Measurements from ENCODE around the gene CARTPT. TPM values are rescaled to one million over a fixed set of nuclear protein-coding genes. Genes with fewer than 3 reads are reported as not detected.

The CARTPT gene
- total RNA-seq, 1 donor from 2014 or later, result not detected

DNA sequence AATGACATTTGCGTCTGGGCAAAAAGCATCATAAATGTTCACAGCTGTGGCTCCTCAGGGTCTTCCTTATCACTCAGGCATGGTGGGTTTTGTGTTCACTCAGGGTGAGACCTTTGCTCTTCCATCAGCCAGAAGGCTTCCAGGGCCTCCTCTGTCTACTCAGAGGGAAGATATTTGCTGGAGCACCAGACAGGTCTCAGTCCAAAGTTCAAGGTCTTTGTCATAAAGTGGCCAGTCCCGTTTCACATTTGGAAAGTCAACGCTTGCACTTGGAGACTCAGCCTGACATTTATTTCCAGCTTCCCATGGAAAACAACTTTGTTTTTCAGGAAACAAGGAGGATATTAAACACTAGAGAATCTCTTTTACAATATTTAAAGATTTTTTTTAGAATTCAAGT is 12.2 kb upstream of the CARTPT start:
- TF ChIP-seq, protein P1, sequence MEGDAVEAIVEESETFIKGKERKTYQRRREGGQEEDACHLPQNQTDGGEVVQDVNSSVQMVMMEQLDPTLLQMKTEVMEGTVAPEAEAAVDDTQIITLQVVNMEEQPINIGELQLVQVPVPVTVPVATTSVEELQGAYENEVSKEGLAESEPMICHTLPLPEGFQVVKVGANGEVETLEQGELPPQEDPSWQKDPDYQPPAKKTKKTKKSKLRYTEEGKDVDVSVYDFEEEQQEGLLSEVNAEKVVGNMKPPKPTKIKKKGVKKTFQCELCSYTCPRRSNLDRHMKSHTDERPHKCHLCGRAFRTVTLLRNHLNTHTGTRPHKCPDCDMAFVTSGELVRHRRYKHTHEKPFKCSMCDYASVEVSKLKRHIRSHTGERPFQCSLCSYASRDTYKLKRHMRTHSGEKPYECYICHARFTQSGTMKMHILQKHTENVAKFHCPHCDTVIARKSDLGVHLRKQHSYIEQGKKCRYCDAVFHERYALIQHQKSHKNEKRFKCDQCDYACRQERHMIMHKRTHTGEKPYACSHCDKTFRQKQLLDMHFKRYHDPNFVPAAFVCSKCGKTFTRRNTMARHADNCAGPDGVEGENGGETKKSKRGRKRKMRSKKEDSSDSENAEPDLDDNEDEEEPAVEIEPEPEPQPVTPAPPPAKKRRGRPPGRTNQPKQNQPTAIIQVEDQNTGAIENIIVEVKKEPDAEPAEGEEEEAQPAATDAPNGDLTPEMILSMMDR (IDR thresholded peaks at IDR 0.05; ENCODE audit: borderline replicate concordance), result no peak
- no peak overlapping the region for H3K4me3 ChIP-seq
- DNase-seq, result no peak
- H3K4me1 ChIP-seq, result no peaks in the 10 kb centered on the region
- peaks cover 62% of the 10 kb centered on the region for H3K27me3 ChIP-seq (ENCODE audit: low read depth)
- intact Hi-C loops (cut with micrococcal nuclease), result no loop called here
- H3K9me3 ChIP-seq (replicated peaks), result no peaks in the 10 kb centered on the region
- H3K27ac ChIP-seq (replicated peaks), result no peak overlapping the region
- no peaks in the 10 kb centered on the region for H3K36me3 ChIP-seq

DNA sequence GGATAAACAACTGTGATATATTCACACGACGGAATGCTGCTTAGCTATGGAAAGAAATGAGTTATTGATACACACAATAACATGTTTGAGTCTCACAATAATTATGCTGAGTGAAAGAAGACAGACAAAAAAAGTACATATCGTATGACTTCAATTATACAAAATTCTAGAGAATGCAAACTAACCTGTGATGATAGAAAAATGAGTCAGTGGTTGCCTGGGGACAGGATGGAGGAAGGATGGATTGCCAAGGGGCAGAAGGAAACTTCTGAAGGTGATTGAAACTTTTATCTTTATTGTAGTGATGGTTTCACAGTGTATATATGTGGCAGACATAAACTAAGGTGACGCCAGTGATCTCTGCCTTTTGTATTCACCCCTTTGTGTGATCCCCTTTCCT is 7.5 kb upstream of the CARTPT start:
- TF ChIP-seq, protein P1 (IDR thresholded peaks at IDR 0.05; ENCODE audit: borderline replicate concordance), result no peak
- no peaks in the 10 kb centered on the region for H3K4me1 ChIP-seq
- no peaks in the 10 kb centered on the region for H3K36me3 ChIP-seq
- intact Hi-C loops (cut with micrococcal nuclease), result no loop called here
- DNase-seq, result no peak
- H3K9me3 ChIP-seq (replicated peaks), result no peaks in the 10 kb centered on the region
- peaks cover 65% of the 10 kb centered on the region for H3K27me3 ChIP-seq (ENCODE audit: low read depth)
- H3K4me3 ChIP-seq, result no peak overlapping the region
- H3K27ac ChIP-seq (replicated peaks), result no peak overlapping the region

DNA sequence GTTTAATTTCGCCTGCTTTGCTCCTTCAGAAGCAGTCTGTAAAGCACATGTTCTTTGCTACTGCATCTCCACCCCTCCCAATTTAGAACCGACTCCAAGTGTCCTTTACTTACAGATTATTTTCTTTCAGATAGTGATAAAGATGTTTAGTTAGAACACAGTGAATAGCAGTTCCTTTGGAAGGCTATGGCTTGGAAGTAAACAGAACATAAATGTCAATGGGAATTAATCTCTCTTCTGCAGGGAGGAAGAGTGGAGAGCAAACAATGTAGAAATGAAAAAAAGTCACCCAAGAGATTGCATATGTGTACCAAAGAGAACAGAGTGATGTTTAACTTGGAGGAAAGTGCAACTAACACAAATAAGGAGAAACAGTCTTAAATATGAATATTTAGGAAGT is 4.2 kb upstream of the CARTPT start:
- Histone ChIP-seq H3K4me1 (peaks cover 7% of the 10 kb centered on the region), H3K27ac (replicated peaks) (no peak overlapping the region), H3K36me3 (no peaks in the 10 kb centered on the region), H3K9me3 (replicated peaks) (no peaks in the 10 kb centered on the region), H3K27me3 (ENCODE audit: low read depth) (peaks cover 73% of the 10 kb centered on the region), H3K4me3 (no peak overlapping the region)
- TF ChIP-seq, protein P1 (IDR thresholded peaks at IDR 0.05; ENCODE audit: borderline replicate concordance), result no peak
- intact Hi-C loops (cut with micrococcal nuclease), result no loop called here
- DNase-seq, result no peak

DNA sequence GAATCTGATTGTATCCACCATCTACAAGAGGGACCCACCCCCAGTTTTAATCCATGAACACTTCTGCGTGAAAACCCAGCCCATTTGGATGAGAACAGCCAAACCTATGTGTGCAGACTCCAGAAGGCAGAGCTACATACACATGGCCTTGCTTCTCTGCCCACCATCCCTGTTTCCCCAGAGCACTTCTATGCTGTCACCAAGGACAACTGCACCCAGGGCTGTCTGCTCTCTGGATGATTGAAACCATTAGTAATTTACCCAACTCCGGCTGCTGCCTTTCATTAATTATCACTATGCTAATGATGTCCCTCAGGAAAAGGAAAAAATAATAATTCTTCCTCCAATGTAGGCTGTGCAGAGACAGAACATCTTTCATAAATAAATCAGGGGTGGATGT is 8.9 kb downstream of the CARTPT start:
- no peak for DNase-seq
- Histone ChIP-seq H3K36me3 (no peaks in the 10 kb centered on the region), H3K27ac (replicated peaks) (no peak overlapping the region), H3K9me3 (replicated peaks) (no peaks in the 10 kb centered on the region), H3K4me1 (no peaks in the 10 kb centered on the region), H3K27me3 (ENCODE audit: low read depth) (peaks cover 59% of the 10 kb centered on the region), H3K4me3 (no peak overlapping the region)
- intact Hi-C loops (cut with micrococcal nuclease), result no loop called here
- TF ChIP-seq, protein P1 (IDR thresholded peaks at IDR 0.05; ENCODE audit: borderline replicate concordance), result no peak

GRCh38 chr5:71731015-71731414 is 11.9 kb downstream of the CARTPT start:
- Histone ChIP-seq H3K4me1 (no peaks in the 10 kb centered on the region), H3K27ac (replicated peaks) (no peak overlapping the region), H3K36me3 (no peaks in the 10 kb centered on the region), H3K4me3 (no peak overlapping the region), H3K9me3 (replicated peaks) (no peaks in the 10 kb centered on the region), H3K27me3 (ENCODE audit: low read depth) (peaks cover 43% of the 10 kb centered on the region)
- intact Hi-C loops (cut with micrococcal nuclease), result no loop called here
- no peak for DNase-seq
- TF ChIP-seq, protein P1 (IDR thresholded peaks at IDR 0.05; ENCODE audit: borderline replicate concordance), result no peak

DNA sequence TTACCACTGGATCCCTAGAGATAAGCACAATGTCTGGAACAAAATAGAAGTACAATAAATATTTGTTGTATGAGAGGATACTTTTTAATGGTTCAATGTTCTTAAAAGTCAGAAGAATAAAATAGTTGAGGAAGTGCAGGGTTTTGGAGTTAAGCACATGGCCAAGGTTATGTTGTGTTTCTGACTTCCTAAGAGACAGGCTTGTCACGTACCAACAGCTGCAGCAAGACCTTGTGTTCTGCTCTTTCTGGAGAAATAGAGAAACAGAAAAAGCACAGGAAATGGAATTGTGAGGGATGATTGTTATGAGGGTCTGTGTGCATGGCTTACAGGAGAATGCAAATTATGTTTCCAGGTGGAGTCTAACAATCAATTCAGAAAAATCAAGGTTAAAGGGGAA is 12.9 kb downstream of the CARTPT start:
- TF ChIP-seq, protein P1 (IDR thresholded peaks at IDR 0.05; ENCODE audit: borderline replicate concordance), result no peak
- Histone ChIP-seq H3K27me3 (ENCODE audit: low read depth) (peaks cover 33% of the 10 kb centered on the region), H3K4me3 (no peak overlapping the region), H3K27ac (replicated peaks) (no peak overlapping the region), H3K4me1 (no peaks in the 10 kb centered on the region), H3K36me3 (no peaks in the 10 kb centered on the region), H3K9me3 (replicated peaks) (no peaks in the 10 kb centered on the region)
- no peak for DNase-seq
- intact Hi-C loops (cut with micrococcal nuclease), result no loop called here

Data from left ventricle myocardium inferior (tissue), 1 donor.